Sigmoid colon (tissue), 4 donors: ENCODE measurements around the gene TCF20.

ENCODE experiments used
- POLR2A ChIP-seq, 2 donors: fragments of 450-650 bp; IDR thresholded peaks; one replicate each; pipeline ENCODE4 v1.6.1; 2016; ENCODE audit warnings: antibody characterized with exemption in 2 of 2, mild to moderate bottlenecking in 2 of 2, moderate library complexity in 2 of 2
- POLR2AphosphoS5 ChIP-seq, 4 donors: sonication (generic); formaldehyde crosslinking; IDR thresholded peaks; one replicate each; pipeline ENCODE4 v1.6.1; 2017; ENCODE audit warnings: antibody characterized with exemption in 4 of 4
- TF ChIP-seq, protein P1 (sequence below), 4 experiments: fragments of 450-650 bp in 3 of 4; fragments of 200-600 bp in 1 of 4; IDR thresholded peaks; one replicate each; pipeline ENCODE4 v1.5.1; 2016 to 2019; ENCODE audit warnings: antibody characterized with exemption in 4 of 4, mild to moderate bottlenecking in 3 of 4, moderate library complexity in 2 of 4

DNA sequence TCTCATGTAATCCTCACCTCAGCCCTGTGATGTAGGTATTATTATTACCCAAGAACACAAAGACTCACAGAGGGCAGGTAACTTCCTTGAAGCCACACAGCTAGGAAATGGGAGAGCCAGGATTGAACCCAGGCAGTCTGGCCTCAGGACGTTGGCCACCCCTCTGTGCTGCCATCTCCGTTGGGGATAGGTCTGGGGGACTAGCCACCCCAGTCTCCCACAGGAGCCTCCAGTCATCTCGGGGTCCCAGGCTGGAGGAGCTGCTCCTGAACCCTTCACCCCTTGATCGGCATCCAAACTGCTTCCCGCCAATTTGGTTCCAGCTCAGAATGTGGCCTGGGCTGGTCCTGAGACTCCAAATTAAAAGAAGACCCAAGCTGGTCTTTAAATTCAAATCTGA is 10.4 kb upstream of the TCF20 start:
- TF ChIP-seq, protein P1, sequence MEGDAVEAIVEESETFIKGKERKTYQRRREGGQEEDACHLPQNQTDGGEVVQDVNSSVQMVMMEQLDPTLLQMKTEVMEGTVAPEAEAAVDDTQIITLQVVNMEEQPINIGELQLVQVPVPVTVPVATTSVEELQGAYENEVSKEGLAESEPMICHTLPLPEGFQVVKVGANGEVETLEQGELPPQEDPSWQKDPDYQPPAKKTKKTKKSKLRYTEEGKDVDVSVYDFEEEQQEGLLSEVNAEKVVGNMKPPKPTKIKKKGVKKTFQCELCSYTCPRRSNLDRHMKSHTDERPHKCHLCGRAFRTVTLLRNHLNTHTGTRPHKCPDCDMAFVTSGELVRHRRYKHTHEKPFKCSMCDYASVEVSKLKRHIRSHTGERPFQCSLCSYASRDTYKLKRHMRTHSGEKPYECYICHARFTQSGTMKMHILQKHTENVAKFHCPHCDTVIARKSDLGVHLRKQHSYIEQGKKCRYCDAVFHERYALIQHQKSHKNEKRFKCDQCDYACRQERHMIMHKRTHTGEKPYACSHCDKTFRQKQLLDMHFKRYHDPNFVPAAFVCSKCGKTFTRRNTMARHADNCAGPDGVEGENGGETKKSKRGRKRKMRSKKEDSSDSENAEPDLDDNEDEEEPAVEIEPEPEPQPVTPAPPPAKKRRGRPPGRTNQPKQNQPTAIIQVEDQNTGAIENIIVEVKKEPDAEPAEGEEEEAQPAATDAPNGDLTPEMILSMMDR (IDR thresholded peaks at IDR 0.05), result no peak
- TF ChIP-seq POLR2A (IDR thresholded peaks at IDR 0.05), result no peak
- no peak for TF ChIP-seq POLR2AphosphoS5 (IDR thresholded peaks at IDR 0.05)
